ENCODE measurements around the gene AASDH. TPM values are rescaled to one million over a fixed set of nuclear protein-coding genes. Genes with fewer than 3 reads are reported as not detected.

Gene AASDH
- total and polyA plus RNA-seq, 2 of the 4 experiments (the other 2 are of a cell fraction): 4.7 to 12.0 TPM

DNA sequence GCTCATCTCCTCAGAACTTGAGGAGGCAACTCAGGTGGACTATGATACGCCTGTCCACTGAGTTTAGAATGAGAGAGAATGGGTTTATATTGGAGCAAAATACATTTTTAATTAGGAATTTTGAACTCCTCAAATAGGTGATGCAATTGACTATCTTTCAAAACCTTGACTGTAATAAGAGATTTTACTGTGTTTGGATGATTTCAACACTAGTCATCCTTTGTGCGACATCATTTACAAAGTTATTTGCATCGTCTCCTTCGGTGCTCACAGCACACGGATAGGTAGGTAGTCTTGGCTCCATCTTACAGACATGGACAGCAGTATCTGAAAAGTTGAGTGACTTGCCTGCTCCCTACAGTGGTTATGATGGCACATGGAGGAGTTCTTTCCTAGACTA lies 67.0 kb downstream of the AASDH start:
- H3K4me2 ChIP-seq (ENCODE audit: low read depth, low read length): peak overlapping the region; percentile 10; the same call in 1 of the 2 replicates
- WGBS, 2 experiments (ENCODE audit: extremely low coverage in 2 of 2, insufficient read length in 1 of 2): no CpG with 5 or more reads among the region's 5 CpGs
- ATAC-seq (ENCODE audit: low read depth): peak; percentile 62; the same call in 1 of the 2 replicates
- H3K9me3 ChIP-seq (ENCODE audit: control insufficient read depth, insufficient read depth, low read length): no peaks in the 10 kb centered on the region
- no peak overlapping the region for H2AK9ac ChIP-seq (replicated peaks; ENCODE audit: low read depth, low read length, poor library complexity)
- H3K36me3 ChIP-seq (ENCODE audit: control insufficient read depth, insufficient read depth, low read length): no peaks in the 10 kb centered on the region
- H3K27me3 ChIP-seq (ENCODE audit: control insufficient read depth, insufficient read depth, low read length): no peaks in the 10 kb centered on the region
- no peak overlapping the region for H3K56ac ChIP-seq (ENCODE audit: extremely low read depth, insufficient read depth, low read length)
- dilution Hi-C loops (cut with HindIII; ENCODE audit: low sequenced_read_pairs, unreplicated experiment) (no loop called here), intact Hi-C loops (cut with micrococcal nuclease) (no loop called here), in situ Hi-C loops (cut with MboI; ENCODE audit: low sequenced_read_pairs) (loop anchor here (25.0 kb wide), 1 partner anchor 517 kb away; no protein-coding TSS in a partner anchor)
- peak overlapping the region; percentile 72 for H4K91ac ChIP-seq (ENCODE audit: insufficient read depth, low read depth, low read length)
- H2BK5ac ChIP-seq (ENCODE audit: low read depth, low read length, poor library complexity, severe bottlenecking): peak overlapping the region; percentile 3
- no peak overlapping the region; the same call in 1 of the 2 replicates for H2AK5ac ChIP-seq (ENCODE audit: low read depth, low read length)
- POLR2A ChIA-PET (ENCODE audit: unreplicated experiment): no interaction called here
- H3K23ac ChIP-seq (ENCODE audit: low read depth, low read length): no peak overlapping the region
- TF ChIP-seq FOS (IDR thresholded peaks at IDR 0.05; ENCODE audit: low read depth, low read length) (peak; percentile 9; the same call in 1 of the 2 replicates), CEBPB (IDR thresholded peaks at IDR 0.05; ENCODE audit: low read depth, low read length) (peak; percentile 79), POLR2A (IDR thresholded peaks at IDR 0.05; ENCODE audit: low read depth, low read length) (no peak), RCOR1 (IDR thresholded peaks at IDR 0.05; ENCODE audit: insufficient replicate concordance, low read length) (no peak)
- peak; percentile 67 for DNase-seq
- no peak overlapping the region for H3K9ac ChIP-seq (ENCODE audit: low read depth, low read length)
- H4K20me1 ChIP-seq (ENCODE audit: insufficient read depth, low read length): no peaks in the 10 kb centered on the region
- peak overlapping the region; percentile 91 for H2BK20ac ChIP-seq (ENCODE audit: low read depth, low read length)
- peak overlapping the region; percentile 70 for H2BK120ac ChIP-seq (ENCODE audit: low read depth, low read length)
- H2AFZ ChIP-seq (replicated peaks; ENCODE audit: low read length, poor library complexity): no peak overlapping the region
- peak overlapping the region; percentile 40; the same call in 1 of the 2 replicates for H3K27ac ChIP-seq (ENCODE audit: insufficient read depth, low read length)
- peak overlapping the region; percentile 83; the same call in 1 of the 2 replicates for H3K18ac ChIP-seq (ENCODE audit: low read depth, low read length)
- H3K79me1 ChIP-seq (ENCODE audit: low read depth in 1 of 2, low read length in 2 of 2): no peaks in the 10 kb centered on the region
- 0 out of 3 replicates have a peak overlapping the region, but pooled peaks have one; percentile 14 for H2BK15ac ChIP-seq (ENCODE audit: low read depth, low read length)
- no peaks in the 10 kb centered on the region for H3K9me1 ChIP-seq (ENCODE audit: insufficient read depth, low read length)
- BruUV-seq (replicated peaks): no TSS peak
- 0 out of 2 replicates have a peak overlapping the region, but pooled peaks have one; percentile 8 for H4K5ac ChIP-seq (ENCODE audit: low read depth, low read length)
- CTCF ChIA-PET: interaction anchor here (0.8 kb wide), 1 partner anchor 274 kb away, joined by 11 read pairs; no protein-coding TSS in a partner anchor
- H4K8ac ChIP-seq (ENCODE audit: low read depth in 2 of 2, low read length in 2 of 2): peak overlapping the region in 1 of 2 experiments; percentile 74; a peak in 2 of 4 replicates
- peaks cover 6% of the 10 kb centered on the region for H3K4me1 ChIP-seq (ENCODE audit: control insufficient read depth, insufficient read depth, low read length)
- H3K4ac ChIP-seq (ENCODE audit: low read depth, low read length): no peak overlapping the region; the same call in 1 of the 2 replicates
- no peak overlapping the region for H3K4me3 ChIP-seq (ENCODE audit: insufficient read depth, low read depth, low read length)
- peak overlapping the region; percentile 10; the same call in 1 of the 2 replicates for H3K14ac ChIP-seq (replicated peaks; ENCODE audit: low read depth, low read length)

Data from IMR-90 (cell line).